Endothelial cell (in vitro differentiated cells): ENCODE data around the gene HIVEP3. TPM values are rescaled to one million over a fixed set of nuclear protein-coding genes. Genes with fewer than 3 reads are reported as not detected.

Source experiments
- DNase-seq: peaks from one replicate; pipeline ENCODE4 v3.0.0; 2021; ENCODE audit warnings: low spot score
- H3K27ac Mint-ChIP-seq: one replicate; pipeline ENCODE4 v1.8.0; 2021; ENCODE audit warnings: mixed read lengths, inconsistent platforms; ENCODE audit not compliant: unreplicated experiment
- H3K27me3 Mint-ChIP-seq: one replicate; pipeline ENCODE4 v1.8.0; 2021; ENCODE audit warnings: mild to moderate bottlenecking, moderate library complexity, mixed read lengths, inconsistent platforms; ENCODE audit not compliant: unreplicated experiment
- H3K36me3 Mint-ChIP-seq: one replicate; pipeline ENCODE4 v1.8.0; 2021; ENCODE audit warnings: mild to moderate bottlenecking, low read depth, mixed read lengths, inconsistent platforms; ENCODE audit not compliant: unreplicated experiment
- H3K4me1 Mint-ChIP-seq: one replicate; pipeline ENCODE4 v1.8.0; 2021; ENCODE audit warnings: mild to moderate bottlenecking, mixed read lengths, inconsistent platforms; ENCODE audit not compliant: unreplicated experiment
- H3K4me3 Mint-ChIP-seq: one replicate; pipeline ENCODE4 v1.8.0; 2021; ENCODE audit warnings: mild to moderate bottlenecking, mixed read lengths, inconsistent platforms; ENCODE audit not compliant: unreplicated experiment
- H3K9me3 Mint-ChIP-seq: one replicate; pipeline ENCODE4 v1.8.0; 2021; ENCODE audit warnings: mixed read lengths, inconsistent platforms; ENCODE audit not compliant: unreplicated experiment
- CTCF ChIP-seq: fragments of 200-600 bp; sonication (generic); IDR thresholded peaks from one replicate; pipeline ENCODE4 v1.5.0; 2021; ENCODE audit warnings: antibody characterized with exemption; ENCODE audit not compliant: unreplicated experiment
- total RNA-seq: library from RNA; stranded (reverse); fragmentation: NEBNext Ultra II Directional; extraction: Animal tissue kit (Norgen Biotek cat#: 25700); gene quantifications from one replicate; pipeline ENCODE4 v1.2.1, GENCODE V29; 2021; ENCODE audit not compliant: unreplicated experiment

Gene HIVEP3
- total RNA-seq, 1 donor from 2014 or later: 8.9 TPM

- Mint-ChIP-seq H3K36me3 (peaks cover 10% of the 10 kb centered on the region), H3K27ac (peak overlapping the region; percentile 22), H3K27me3 (peaks cover 12% of the 10 kb centered on the region)
These were observed 394.6 kb downstream of the HIVEP3 start for GRCh38 chr1:41523949-41524675.

DNA sequence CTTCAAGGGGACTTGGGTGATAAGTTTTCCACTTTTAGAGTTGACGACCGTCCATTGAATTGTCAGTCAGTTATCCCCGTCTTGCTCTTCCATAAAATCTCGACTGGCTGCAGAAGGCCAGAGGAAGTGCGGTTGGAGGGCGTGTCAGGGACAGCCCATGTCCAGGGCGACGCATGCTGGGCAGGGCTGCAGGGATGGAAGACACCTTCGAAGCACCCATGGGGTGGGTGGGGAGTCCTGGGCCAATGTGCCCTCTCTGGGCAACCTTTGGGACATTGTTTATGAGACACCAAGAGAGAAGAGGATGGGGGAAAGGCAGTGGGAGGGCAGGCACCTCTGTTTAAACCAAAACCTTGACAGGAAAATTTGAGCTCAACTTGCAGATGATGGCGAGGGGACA lies 395.7 kb downstream of the HIVEP3 start:
- peaks cover 9% of the 10 kb centered on the region for H3K4me1 Mint-ChIP-seq
- H3K9me3 Mint-ChIP-seq: no peaks in the 10 kb centered on the region
- no peak for DNase-seq
- H3K36me3 Mint-ChIP-seq: peaks cover 10% of the 10 kb centered on the region
- no peak for TF ChIP-seq CTCF
- H3K27me3 Mint-ChIP-seq: peaks cover 12% of the 10 kb centered on the region
- no peak overlapping the region for H3K4me3 Mint-ChIP-seq
- no peak overlapping the region for H3K27ac Mint-ChIP-seq

More at GRCh38 chr1:41523949-41524675, 394.6 kb downstream of the HIVEP3 start:
- H3K9me3 Mint-ChIP-seq: no peaks in the 10 kb centered on the region
- TF ChIP-seq CTCF: no peak
- DNase-seq: no peak
- H3K4me3 Mint-ChIP-seq: no peak overlapping the region
- H3K4me1 Mint-ChIP-seq: peaks cover 5% of the 10 kb centered on the region

- H3K27ac Mint-ChIP-seq: no peak overlapping the region
- H3K4me3 Mint-ChIP-seq: no peak overlapping the region
- peaks cover 16% of the 10 kb centered on the region for H3K27me3 Mint-ChIP-seq
- peaks cover 18% of the 10 kb centered on the region for H3K4me1 Mint-ChIP-seq
- H3K9me3 Mint-ChIP-seq: no peaks in the 10 kb centered on the region
- peaks cover 16% of the 10 kb centered on the region for H3K36me3 Mint-ChIP-seq
- DNase-seq: no peak
- TF ChIP-seq CTCF: no peak
These were observed 397.0 kb downstream of the HIVEP3 start for GRCh38 chr1:41521766-41522165.

- H3K27me3 Mint-ChIP-seq: peaks cover 16% of the 10 kb centered on the region
- peaks cover 17% of the 10 kb centered on the region for H3K36me3 Mint-ChIP-seq
- no peak overlapping the region for H3K4me3 Mint-ChIP-seq
- DNase-seq: no peak
- no peaks in the 10 kb centered on the region for H3K9me3 Mint-ChIP-seq
- H3K27ac Mint-ChIP-seq: no peak overlapping the region
- H3K4me1 Mint-ChIP-seq: peaks cover 18% of the 10 kb centered on the region
- TF ChIP-seq CTCF: no peak
These were observed 397.6 kb downstream of the HIVEP3 start for GRCh38 chr1:41520951-41521752.

- no peak overlapping the region for H3K27ac Mint-ChIP-seq
- peaks cover 17% of the 10 kb centered on the region for H3K36me3 Mint-ChIP-seq
- no peaks in the 10 kb centered on the region for H3K9me3 Mint-ChIP-seq
- peaks cover 18% of the 10 kb centered on the region for H3K4me1 Mint-ChIP-seq
- peaks cover 16% of the 10 kb centered on the region for H3K27me3 Mint-ChIP-seq
- no peak for TF ChIP-seq CTCF
- no peak overlapping the region for H3K4me3 Mint-ChIP-seq
- no peak for DNase-seq
These were observed 399.1 kb downstream of the HIVEP3 start for GRCh38 chr1:41519667-41520066.
